Thyroid gland (tissue), 4 donors: ENCODE measurements around the gene MTHFS. TPM values are rescaled to one million over a fixed set of nuclear protein-coding genes. Genes with fewer than 3 reads are reported as not detected.

Experiments used
- DNase-seq, 2 donors: peaks; one replicate each; pipeline ENCODE4 v3.0.0-alpha.2; 2019
- H3K27ac ChIP-seq, 3 donors: fragments of 200-600 bp; sonication (generic); 1 replicate in 2 of 3; 2 replicates in 1 of 3; pipeline ENCODE4 v1.5.1; 2016 to 2019; ENCODE audit warnings: mild to moderate bottlenecking in 1 of 3, moderate library complexity in 1 of 3
- H3K27me3 ChIP-seq: fragments of 200-600 bp; sonication (generic); one replicate; pipeline ENCODE4 v1.5.1; 2019
- H3K36me3 ChIP-seq, 2 donors: fragments of 200-600 bp; sonication (generic); one replicate each; pipeline ENCODE4 v1.5.1; 2016 to 2019
- H3K4me1 ChIP-seq, 2 donors: fragments of 200-600 bp; sonication (generic); one replicate each; pipeline ENCODE4 v1.5.1; 2017 to 2019
- H3K4me3 ChIP-seq, 3 donors: fragments of 200-600 bp; sonication (generic); replicated peaks in 1 of 3; 1 replicate in 2 of 3; 2 replicates in 1 of 3; pipeline ENCODE4 v1.5.1; 2016; ENCODE audit warnings: mild to moderate bottlenecking in 1 of 3
- H3K9me3 ChIP-seq: fragments of 200-600 bp; sonication (generic); one replicate; pipeline ENCODE4 v1.5.1; 2017
- POLR2A ChIP-seq, 2 donors: fragments of 450-650 bp; IDR thresholded peaks; one replicate each; pipeline ENCODE4 v1.6.1; 2017; ENCODE audit warnings: antibody characterized with exemption in 2 of 2, mild to moderate bottlenecking in 2 of 2, moderate library complexity in 1 of 2
- WGBS, 2 donors: methylation state at CpG; one replicate each; pipeline ENCODE4 v1.1.5; 2017; 5-methylcytosine and 5-hydroxymethylcytosine counted together
- intact Hi-C: fragments of 100-400 bp; cut with DNase I; formaldehyde crosslinking; loops from one replicate; pipeline ENCODE4 v1.15.1; 2023
- total RNA-seq, 4 donors: library from RNA; depleted of rRNA; stranded (reverse); fragments of >200 nt; gene quantifications; one replicate each; pipeline ENCODE4 v1.2.3, GENCODE V29; 2016
- TF ChIP-seq, protein P1 (sequence below), 6 experiments: fragments of 200-600 bp in 3 of 6; fragments of 450-650 bp in 3 of 6; sonication (generic) in 3 of 6; IDR thresholded peaks; one replicate each; pipeline ENCODE4 v1.5.1; 2016 to 2019; ENCODE audit warnings: antibody characterized with exemption in 6 of 6, mild to moderate bottlenecking in 2 of 6, inconsistent platforms in 1 of 6, moderate library complexity in 1 of 6

Gene MTHFS
- total RNA-seq, 4 donors from 2014 or later, result 18.2 to 29.5 (median 23.5) TPM

DNA sequence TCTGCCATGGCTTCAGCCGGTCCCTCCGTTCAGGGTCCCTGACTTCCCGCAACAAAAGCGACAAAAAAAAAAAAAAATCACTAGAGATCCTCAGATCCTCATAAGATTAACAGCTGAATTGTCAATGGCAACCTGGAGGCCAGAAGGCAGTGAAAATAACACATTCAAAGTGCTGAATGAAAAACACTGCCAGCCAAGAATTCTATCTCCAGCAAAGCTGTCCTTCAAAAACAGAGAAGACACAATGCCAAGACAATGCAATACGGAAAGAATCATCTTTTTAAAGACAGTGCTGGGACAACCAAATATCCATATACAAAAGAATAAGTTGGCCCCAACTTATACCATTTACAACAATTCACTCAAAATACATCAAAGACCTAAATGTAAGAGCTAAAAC, 21.6 kb downstream of the MTHFS start:
- no peaks in the 10 kb centered on the region for H3K27me3 ChIP-seq
- WGBS, 2 donors, result 97 to 98% methylated on average over 5 of the region's 5 CpGs
- H3K4me3 ChIP-seq, result no peak overlapping the region
- DNase-seq, result no peak
- TF ChIP-seq, protein P1, sequence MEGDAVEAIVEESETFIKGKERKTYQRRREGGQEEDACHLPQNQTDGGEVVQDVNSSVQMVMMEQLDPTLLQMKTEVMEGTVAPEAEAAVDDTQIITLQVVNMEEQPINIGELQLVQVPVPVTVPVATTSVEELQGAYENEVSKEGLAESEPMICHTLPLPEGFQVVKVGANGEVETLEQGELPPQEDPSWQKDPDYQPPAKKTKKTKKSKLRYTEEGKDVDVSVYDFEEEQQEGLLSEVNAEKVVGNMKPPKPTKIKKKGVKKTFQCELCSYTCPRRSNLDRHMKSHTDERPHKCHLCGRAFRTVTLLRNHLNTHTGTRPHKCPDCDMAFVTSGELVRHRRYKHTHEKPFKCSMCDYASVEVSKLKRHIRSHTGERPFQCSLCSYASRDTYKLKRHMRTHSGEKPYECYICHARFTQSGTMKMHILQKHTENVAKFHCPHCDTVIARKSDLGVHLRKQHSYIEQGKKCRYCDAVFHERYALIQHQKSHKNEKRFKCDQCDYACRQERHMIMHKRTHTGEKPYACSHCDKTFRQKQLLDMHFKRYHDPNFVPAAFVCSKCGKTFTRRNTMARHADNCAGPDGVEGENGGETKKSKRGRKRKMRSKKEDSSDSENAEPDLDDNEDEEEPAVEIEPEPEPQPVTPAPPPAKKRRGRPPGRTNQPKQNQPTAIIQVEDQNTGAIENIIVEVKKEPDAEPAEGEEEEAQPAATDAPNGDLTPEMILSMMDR (IDR thresholded peaks at IDR 0.05), result no peak
- TF ChIP-seq POLR2A (IDR thresholded peaks at IDR 0.05), result no peak
- no peaks in the 10 kb centered on the region for H3K9me3 ChIP-seq
- no peak overlapping the region for H3K27ac ChIP-seq
- peaks cover 0 to 6% of the 10 kb centered on the region in 2 donors for H3K4me1 ChIP-seq
- H3K36me3 ChIP-seq, result no peaks in the 10 kb centered on the region
- intact Hi-C loops, result no loop called here

DNA sequence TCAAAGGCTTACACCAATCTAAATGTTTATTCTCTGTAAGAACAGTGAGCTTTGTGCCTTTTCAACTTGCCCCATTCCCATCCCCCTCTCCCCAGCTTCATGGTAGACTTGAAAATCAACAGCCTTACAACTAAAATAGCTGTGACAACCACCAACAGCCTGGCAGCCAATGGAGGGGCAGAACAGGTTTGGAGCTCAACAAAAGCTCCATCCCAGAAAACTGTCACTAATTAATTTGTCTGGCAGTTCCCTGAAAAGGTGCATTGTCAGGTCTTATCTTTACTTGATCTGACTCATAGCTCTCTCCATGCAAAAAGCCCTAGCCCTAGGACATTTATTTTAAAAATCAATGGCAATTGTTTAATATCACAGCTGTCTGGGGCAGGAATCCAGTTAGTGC, 22.6 kb downstream of the MTHFS start:
- Histone ChIP-seq H3K4me3 (no peak overlapping the region), H3K9me3 (no peaks in the 10 kb centered on the region), H3K4me1 (peaks cover 0 to 8% of the 10 kb centered on the region in 2 donors), H3K27me3 (no peaks in the 10 kb centered on the region), H3K36me3 (no peaks in the 10 kb centered on the region), H3K27ac (no peak overlapping the region)
- intact Hi-C loops, result no loop called here
- no peak for TF ChIP-seq POLR2A (IDR thresholded peaks at IDR 0.05)
- TF ChIP-seq, protein P1 (IDR thresholded peaks at IDR 0.05), result no peak
- DNase-seq, result peak; percentile 7 to 12

DNA sequence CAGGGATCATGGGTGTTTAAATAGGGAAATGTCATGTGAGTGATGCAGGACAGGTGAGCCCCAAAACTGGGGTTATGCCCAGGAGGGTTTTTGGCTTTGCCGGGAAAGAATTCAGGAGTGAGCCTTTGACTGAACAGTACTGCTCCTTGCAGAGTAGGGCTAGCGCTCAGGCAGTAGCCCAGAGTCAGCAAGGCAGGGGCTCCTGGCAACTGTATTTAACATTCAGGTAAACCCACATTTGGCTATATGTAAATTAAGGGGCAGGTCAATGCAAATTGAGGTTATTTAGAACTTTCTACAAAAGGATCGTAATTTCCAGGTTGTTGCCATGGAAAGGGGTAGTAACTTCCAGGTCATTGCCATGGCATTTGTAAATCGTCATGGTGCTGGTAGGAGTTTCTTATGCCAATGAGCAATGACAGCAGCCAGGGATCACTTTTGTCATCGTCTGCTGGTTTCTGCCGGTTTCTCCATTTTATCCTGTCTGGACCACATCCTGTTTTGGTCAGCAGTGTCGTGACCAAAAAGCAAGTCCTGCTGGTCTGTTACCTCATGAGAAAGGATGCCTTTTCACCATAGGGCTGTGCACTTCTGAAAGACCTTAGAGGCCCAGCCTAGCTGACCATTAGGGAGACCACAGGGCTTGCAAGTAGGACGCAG, 24.3 kb downstream of the MTHFS start:
- H3K27ac ChIP-seq, result no peak overlapping the region
- no peak for DNase-seq
- peaks cover 0 to 8% of the 10 kb centered on the region in 2 donors for H3K4me1 ChIP-seq
- no peaks in the 10 kb centered on the region for H3K36me3 ChIP-seq
- no peaks in the 10 kb centered on the region for H3K9me3 ChIP-seq
- 89 to 94% methylated on average over 8 of the region's 8 CpGs for WGBS, 2 donors
- TF ChIP-seq, protein P1 (IDR thresholded peaks at IDR 0.05), result no peak
- no peak for TF ChIP-seq POLR2A (IDR thresholded peaks at IDR 0.05)
- no peak overlapping the region for H3K4me3 ChIP-seq
- intact Hi-C loops, result no loop called here
- H3K27me3 ChIP-seq, result no peaks in the 10 kb centered on the region

DNA sequence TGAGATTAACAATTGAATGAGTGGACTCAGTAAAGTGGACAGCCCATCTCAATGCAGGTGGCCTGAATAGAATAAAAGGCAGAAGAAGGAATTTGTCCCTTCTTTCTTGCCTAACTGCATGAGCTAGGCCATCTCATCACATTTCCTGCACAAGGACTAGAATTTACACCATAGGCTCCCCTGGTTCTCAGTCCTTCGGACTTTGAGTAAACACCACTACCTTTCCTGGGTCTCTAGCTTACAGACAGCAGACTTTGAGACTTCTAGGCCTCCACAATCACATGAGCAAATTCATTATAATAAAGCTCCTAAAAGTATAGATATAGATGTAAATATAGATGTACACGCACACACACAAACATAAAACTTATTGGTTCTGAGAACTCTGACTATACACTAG, 28.3 kb downstream of the MTHFS start:
- Histone ChIP-seq H3K27me3 (no peaks in the 10 kb centered on the region), H3K4me1 (peaks cover 0 to 8% of the 10 kb centered on the region in 2 donors), H3K9me3 (no peaks in the 10 kb centered on the region), H3K27ac (no peak overlapping the region), H3K36me3 (no peaks in the 10 kb centered on the region), H3K4me3 (no peak overlapping the region)
- TF ChIP-seq, protein P1 (IDR thresholded peaks at IDR 0.05), result no peak
- TF ChIP-seq POLR2A (IDR thresholded peaks at IDR 0.05), result no peak
- WGBS, 2 donors, result 92 to 95% methylated on average over 2 of the region's 2 CpGs
- intact Hi-C loops, result no loop called here
- no peak for DNase-seq

DNA sequence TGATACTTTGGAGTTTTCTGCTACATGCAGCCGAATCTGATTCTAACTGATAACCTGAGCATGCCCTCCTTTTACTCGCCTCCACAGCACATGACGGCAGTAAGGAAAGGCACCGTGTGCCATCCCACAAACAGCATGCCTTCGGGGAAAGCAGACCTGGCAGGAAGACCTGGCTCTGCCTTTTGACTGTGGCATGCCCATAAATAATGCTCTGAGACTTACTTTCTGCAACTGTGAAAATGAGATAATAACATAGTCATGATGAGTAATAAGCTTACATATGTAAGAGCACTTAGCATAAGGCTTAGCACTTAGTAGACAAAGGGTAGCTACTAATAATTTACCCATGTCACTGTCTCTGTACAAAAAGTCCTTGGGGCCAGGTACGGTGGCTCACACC, 32.9 kb downstream of the MTHFS start:
- Histone ChIP-seq H3K36me3 (no peaks in the 10 kb centered on the region), H3K9me3 (no peaks in the 10 kb centered on the region), H3K4me1 (no peaks in the 10 kb centered on the region), H3K27me3 (no peaks in the 10 kb centered on the region), H3K4me3 (no peak overlapping the region), H3K27ac (no peak overlapping the region)
- TF ChIP-seq, protein P1 (IDR thresholded peaks at IDR 0.05), result no peak
- no peak for TF ChIP-seq POLR2A (IDR thresholded peaks at IDR 0.05)
- intact Hi-C loops, result no loop called here
- 97 to 98% methylated on average over 6 of the region's 6 CpGs for WGBS, 2 donors
- no peak for DNase-seq
